ENCODE data around the gene BCAS4.
A peak's percentile ranks its signal among the peaks of the same experiment; 100 is the strongest.
"Not testable (repeated sequence)": the region's sequence is repeated elsewhere in the genome, so short reads cannot be mapped to it uniquely, and the experiment has no call there.

Gene BCAS4

DNA sequence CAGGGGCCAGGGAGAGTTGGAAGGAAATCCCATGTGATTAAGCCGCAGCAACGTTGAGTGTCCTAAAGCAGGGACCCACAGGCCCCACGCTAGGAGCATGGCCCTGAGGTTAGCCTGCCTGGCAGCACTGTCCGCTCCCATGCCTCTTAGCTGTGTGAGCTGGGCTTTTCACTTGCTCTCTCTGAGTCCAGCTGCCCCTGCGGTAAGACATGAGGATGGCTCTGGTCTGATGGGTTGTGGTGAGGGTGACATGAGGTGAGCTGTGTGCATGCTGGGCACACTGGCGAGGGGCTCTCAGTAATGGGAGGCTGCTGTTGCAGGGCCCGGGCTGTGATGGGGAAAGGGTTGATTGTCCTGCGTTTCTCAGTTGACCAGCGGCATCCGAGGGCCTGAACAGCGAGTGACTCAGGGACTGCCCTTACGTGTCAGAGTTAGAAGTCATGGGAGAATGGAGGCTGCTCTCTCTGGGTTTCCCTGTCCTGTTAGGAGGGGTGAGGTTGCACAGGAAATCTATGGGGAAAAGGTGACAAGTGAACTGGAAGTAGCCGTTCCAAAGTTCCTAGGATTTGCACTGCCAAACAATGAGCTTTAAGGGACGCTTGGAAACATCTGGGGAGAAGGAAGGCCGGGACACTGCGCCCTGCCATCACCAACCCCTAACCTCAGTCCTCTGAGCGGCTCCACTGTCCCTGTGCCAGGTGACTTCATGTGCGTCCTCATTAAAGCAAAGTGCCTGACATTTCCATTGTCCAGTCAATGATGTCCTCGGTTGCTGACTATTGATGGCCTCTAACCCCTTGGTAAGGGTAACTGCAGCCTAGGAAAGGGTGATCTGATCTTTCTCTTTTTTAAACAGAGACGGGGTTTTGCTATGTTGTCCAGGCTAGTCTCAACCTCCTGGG, 85.0 kb downstream of the BCAS4 start:
- no peak for DNase-seq

DNA sequence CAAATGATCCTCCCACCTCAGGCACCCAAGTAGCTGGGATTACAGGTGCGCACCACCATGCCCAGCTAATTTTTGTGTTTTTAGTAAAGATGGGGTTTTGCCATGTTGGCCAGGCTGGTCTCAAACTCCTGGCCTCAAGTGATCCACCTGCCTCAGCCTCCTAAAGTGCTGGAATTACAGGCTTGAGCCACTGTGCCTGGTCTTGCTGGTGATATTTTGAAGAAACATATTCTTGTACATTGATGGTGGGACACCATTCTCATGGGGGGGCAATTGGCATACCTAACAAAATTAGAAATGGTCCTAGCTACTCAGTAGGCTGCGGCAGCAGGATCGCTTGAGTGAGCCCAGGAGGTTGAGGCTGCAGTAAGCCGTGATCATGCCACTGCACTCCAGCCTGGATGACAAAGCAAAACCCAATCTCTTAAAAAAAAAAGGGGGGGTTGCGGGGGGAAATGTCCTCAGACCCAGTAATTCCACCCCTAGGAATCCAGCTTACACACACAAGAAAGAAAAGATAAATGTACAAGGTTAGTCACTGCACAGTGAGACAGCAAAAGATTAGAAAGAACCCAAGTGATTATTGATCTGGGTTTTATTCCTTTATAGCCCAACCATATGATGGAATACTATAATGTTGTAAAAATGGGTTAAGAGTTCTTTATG, 87.0 kb downstream of the BCAS4 start:
- not testable (repeated sequence) for DNase-seq

GRCh38 chr20:50883856-50884255, 89.0 kb downstream of the BCAS4 start:
- no peak for DNase-seq

DNA sequence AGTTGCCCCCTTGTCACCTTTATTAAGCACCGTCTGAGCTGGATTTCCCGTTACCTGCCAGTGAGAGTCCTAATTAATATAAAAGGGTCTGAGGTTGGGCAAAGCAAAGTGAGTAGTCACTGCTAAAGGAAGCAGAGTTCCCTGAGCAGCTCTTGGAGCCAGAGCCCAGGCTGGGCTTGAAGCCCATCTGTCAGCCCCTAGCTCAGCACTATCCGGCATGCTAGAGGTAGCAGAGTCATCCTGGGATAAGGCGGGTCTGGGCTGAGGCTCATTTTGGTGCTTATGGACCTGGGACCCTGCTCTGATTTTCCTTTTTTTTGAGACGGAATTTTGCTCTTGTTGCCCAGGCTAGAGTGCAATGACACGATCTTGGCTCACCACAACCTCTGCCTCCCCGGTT, 90.2 kb downstream of the BCAS4 start:
- no peak for DNase-seq

- DNase-seq = no peak
These were observed 90.9 kb downstream of the BCAS4 start for GRCh38 chr20:50885781-50886180.

DNA sequence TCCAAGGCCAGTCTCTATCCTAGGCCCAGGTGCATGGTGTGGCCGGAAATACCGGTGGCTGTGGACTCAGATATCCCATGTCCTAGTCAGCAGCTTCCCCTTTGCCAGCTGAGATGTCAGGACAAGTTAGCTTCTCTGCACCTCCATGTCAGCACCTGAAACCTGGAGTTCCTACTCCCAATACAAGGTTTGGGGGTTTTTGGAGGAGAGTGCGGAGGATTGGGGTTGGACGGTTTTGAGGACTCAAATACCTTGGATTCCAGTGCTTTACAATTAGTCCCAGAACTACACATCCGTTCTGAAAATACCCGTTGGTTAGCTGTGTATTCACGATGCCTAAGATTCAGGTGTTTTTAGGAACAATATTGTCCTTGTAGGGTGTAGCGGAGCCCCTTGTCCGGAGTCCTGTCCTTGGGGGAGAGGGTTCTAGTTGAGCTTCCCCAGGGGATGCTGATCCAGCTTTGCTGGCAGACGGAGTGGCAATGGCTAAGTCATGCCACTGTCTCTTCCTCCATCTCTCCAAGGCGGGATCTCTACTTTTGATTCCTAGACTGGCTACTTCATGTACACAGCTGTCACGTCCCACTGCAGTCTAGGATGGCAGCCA, 91.4 kb downstream of the BCAS4 start:
- DNase-seq = no peak

DNA sequence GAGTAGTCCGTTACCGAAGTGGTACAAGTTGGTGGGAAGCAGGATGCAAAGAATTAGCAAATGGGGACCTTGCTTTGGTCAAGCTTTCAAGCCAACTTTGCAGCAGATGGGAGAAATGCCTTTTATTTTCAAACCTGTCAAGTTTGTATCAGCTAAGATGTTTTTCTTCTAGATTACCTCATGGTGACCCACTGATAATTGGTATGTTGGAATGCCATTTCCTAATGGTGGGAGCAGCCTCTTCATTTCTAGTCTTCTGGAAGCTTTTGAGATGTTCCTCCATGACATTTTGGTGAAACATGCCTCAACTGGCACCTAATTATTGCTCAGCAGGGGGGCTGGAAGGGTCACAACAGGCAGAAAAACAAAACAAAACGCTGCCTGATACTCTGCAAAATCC, 92.7 kb downstream of the BCAS4 start:
- no peak for DNase-seq

DNA sequence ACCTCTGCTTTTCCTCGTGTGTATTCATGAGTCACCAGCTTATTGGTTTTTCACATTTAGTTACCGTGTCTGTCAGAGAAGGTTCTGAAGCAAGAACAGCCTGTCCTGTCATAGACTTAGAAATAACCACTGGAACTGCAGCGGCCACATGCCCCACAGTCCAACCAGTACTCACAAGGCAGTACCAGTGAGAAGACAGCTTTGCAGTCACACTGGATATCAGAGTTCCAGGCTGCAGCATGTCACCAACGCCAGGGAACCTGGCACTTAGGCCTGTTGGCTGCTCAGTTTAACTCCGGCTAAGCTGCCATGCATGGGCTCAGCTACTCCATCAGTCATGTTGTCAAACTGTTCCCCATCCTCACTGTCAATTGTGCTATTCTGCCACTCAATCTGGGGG, 96.3 kb downstream of the BCAS4 start:
- peak in 1 of 2 experiments; percentile 19 for DNase-seq

DNA sequence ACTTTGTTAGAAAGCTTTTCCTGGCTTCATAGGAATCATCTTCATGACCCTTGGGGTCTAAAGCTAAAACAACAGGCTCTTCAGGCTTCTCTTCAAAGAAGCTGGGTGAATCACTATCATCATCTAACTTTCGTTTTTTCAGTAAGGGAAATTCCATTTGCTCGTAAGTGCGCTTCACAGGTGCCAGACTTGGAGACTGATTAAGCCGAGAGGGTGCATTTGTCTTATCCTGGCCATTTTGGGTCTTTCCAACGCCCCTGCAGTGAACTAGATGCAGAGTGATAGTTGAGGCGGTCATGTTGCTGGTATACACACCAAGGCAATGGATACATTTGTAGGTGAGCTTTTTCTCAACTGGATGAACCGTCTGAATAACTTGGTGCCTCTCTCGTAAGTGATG, 97.5 kb downstream of the BCAS4 start:
- peak in 1 of 2 experiments; percentile 22 for DNase-seq

DNA sequence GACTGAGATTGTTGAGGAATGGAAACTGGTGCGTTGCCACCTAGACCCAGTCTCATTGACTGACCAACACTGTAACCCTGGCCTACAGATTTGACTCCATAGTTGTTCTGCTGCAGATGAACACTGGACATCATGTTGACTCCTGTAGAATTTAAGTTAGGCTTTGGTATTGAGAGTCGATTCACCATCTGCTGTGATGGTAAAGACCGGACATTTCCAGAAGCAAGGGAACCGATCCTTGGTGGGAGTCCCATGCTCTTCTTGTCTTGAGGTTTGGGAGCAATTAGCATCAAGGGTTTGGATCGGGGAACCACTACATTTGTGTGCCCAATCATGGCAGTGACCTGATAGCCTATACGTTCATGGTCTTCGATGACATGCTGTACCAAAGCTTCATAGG, 98.8 kb downstream of the BCAS4 start:
- no peak for DNase-seq

GRCh38 chr20:50895111-50895830, 100.4 kb downstream of the BCAS4 start:
- DNase-seq = no peak

- no peak for DNase-seq
These were observed 103.6 kb downstream of the BCAS4 start for GRCh38 chr20:50898475-50898874.

GRCh38 chr20:50900261-50900660, 105.4 kb downstream of the BCAS4 start:
- no peak for DNase-seq

DNA sequence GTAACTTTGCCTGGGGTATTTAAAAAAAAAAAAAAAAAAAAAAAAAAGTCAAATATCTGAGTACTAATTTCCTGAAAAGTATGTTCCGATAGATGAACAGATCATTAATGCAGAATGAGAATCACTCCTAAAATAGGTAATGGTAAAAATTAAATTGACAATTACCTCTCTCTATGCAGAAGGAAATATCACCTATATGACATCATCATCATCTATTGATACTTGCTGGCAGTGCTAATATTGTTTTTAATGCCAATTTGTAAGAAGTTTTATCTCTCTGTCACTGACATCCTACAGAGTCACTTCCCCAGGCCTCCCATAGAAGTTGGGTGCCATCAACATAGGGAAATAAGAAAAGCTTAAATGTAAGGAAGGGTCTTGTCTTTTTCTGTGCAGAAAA, 106.4 kb downstream of the BCAS4 start:
- DNase-seq = no peak

DNA sequence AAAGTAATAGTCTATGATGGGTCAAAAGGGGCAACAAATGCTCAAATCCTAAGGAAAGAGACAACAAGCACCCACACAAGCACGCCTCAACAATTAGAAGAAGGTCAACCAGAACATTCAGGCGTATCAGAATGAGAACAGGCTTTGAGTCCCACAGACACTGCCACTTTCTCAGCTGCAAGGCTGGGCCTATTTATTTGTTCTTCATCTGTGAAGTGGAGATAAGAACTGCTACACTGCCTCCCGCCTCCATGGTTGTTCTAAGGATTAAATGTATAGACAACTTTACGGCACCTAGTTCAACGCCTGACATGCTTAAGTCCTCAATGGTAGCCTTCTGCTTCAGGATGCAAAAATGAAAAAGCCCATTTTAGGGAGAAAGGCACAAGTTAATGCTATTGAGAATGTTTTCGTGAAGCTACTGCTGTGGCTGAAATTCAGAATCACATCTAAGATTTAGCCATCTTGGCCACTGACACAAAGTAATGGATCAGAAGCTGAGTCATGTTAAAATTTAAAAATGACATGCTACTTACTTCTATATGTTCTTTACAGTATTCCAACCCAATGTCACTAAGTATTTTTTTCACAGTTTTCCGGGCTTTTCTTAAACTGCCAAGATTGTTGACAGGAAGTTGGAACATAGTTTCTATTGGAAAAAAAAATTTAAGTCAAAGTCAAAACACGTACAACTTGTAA, 108.6 kb downstream of the BCAS4 start:
- no peak for DNase-seq

GRCh38 chr20:50904067-50904570, 109.3 kb downstream of the BCAS4 start:
- DNase-seq = no peak

DNA sequence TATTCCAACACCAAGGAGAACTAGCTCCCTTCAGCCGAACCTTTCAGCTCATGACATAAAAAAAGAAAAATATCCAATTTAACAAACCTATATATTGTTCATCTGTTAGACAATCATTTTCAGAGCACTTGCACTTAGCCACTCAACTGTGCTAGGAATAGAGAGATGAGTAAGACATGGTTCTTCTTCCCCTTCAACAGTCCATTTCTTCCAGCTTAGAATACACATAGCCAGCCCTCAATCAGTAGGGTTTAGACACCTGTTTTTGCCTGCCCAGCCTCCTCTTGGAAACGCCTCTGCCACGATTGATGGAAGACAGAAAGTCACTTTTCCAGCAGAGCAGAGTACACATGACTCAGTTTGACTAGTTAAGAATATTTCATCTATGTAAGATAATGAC, 114.6 kb downstream of the BCAS4 start:
- no peak for DNase-seq

GRCh38 chr20:50911030-50911429, 116.2 kb downstream of the BCAS4 start:
- no peak for DNase-seq

- no peak for DNase-seq
These were observed 116.9 kb downstream of the BCAS4 start for GRCh38 chr20:50911716-50912115.

DNA sequence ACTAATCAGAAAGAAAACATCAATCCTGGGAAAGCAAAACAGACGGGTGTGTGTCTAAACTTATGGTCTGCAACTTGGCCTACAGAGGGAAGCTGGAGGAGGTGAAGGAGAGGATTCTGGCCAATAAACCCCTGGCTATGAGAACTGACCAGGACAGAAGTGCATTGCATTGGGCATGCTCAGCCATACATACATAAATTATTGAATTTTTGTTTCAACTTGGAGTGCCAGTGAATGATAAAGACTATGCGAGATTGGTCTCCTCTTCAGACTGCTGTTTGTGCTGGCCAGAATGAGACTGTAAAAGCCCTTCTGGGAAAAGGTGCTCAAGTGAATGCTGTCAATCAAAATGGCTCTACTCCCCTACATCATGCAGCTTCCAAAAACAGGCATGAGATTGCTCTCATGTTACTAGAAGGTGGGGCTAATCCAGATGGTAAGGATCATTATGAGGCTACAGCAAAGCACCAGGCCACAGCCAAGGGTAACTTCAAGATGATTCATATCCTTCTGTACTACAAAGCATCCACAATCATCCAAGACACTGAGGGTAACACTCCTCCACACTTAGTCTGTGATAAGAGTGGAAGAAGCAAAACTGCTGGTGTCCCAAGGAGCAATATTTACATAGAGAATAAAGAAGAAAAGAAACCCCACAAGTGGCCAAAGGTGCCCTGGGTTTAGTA, 119.0 kb downstream of the BCAS4 start:
- DNase-seq = no peak

DNA sequence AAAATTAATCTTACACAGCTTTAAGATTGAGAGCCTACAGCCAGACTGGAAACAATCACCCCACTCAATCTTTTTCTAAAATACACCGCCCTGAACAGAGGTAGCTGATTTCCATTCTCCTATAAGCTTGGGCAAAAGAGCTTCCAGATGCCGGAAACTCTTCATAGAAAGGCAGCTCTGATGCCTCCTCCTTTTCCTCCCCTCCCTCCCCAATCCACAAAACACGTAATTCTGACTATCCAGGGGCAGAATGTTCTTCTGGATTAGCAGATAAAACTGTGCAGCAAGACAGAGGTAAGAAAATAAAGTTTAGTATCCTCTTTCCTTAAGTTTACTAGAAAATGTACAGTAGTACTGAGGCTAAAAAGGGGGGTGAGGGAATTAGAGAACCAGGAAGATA, 120.6 kb downstream of the BCAS4 start:
- no peak for DNase-seq

DNA sequence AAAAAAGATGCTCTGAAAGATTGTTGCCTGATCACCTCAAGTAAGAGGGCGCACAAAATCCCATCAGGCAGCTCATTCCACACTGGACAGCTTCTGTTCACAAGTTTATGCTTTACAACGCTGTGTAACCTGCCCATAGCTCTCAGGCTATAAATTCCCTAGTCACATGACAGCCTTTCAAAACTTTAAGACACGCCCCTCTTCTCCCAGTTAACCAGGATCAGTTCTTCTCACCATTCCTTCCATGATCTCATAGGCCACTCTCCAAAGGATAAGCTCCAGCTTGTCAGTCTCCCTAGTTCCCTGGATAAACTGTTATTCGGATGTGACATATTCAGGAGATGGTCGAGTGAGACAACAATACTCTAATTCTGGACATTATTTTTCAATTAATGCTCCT, 121.4 kb downstream of the BCAS4 start:
- no peak for DNase-seq

Measured in activated T-cell treated with anti-CD3 and anti-CD28 coated beads, Interleukin-2, amount 50 U/mL, for 48 hours (primary cell).